TTC549 (cell line): ENCODE measurements around the gene GMPR.
"Not testable (repeated sequence)": the region's sequence is repeated elsewhere in the genome, so short reads cannot be mapped to it uniquely, and the experiment has no call there.

Experiments
- FAIRE-seq: peaks from 2 replicates; lab custom pipeline; 2012; peaks lifted over from hg19 to GRCh38; lab: Jason Lieb, UNC

The GMPR gene

GRCh38 chr6:16225062-16225731 is 13.2 kb upstream of the GMPR start:
- FAIRE-seq = not testable (repeated sequence)

- FAIRE-seq = not testable (repeated sequence)
Observed at GRCh38 chr6:16226117-16227047, 12.0 kb upstream of the GMPR start.

- FAIRE-seq = no peak
Observed at GRCh38 chr6:16227048-16227562, 11.3 kb upstream of the GMPR start.

- FAIRE-seq = no peak
Observed at GRCh38 chr6:16227605-16228004, 10.8 kb upstream of the GMPR start.

GRCh38 chr6:16228043-16228442 is 10.3 kb upstream of the GMPR start:
- FAIRE-seq = no peak

GRCh38 chr6:16228709-16229665 is 9.4 kb upstream of the GMPR start:
- FAIRE-seq = no peak

GRCh38 chr6:16229700-16230099 is 8.7 kb upstream of the GMPR start:
- no peak for FAIRE-seq

- FAIRE-seq = no peak
Observed at GRCh38 chr6:16230953-16231352, 7.4 kb upstream of the GMPR start.

GRCh38 chr6:16232086-16232485 is 6.3 kb upstream of the GMPR start:
- FAIRE-seq = no peak

- no peak for FAIRE-seq
Observed at GRCh38 chr6:16236009-16236501, 2.3 kb upstream of the GMPR start.

- no peak for FAIRE-seq
Observed at GRCh38 chr6:16236631-16237199, 1.7 kb upstream of the GMPR start.

GRCh38 chr6:16237242-16237641 is 1.1 kb upstream of the GMPR start:
- FAIRE-seq = no peak

GRCh38 chr6:16238963-16239797 is 793 bp downstream of the GMPR start:
- FAIRE-seq = no peak

GRCh38 chr6:16239798-16240123 is 1.4 kb downstream of the GMPR start:
- FAIRE-seq = no peak

- FAIRE-seq = no peak
Observed at GRCh38 chr6:16240589-16241320, 2.4 kb downstream of the GMPR start.

GRCh38 chr6:16241321-16241689 is 2.9 kb downstream of the GMPR start:
- no peak for FAIRE-seq

- FAIRE-seq = no peak
Observed at GRCh38 chr6:16243055-16243454, 4.7 kb downstream of the GMPR start.

- FAIRE-seq = no peak
Observed at GRCh38 chr6:16243664-16244063, 5.3 kb downstream of the GMPR start.

GRCh38 chr6:16244446-16244845 is 6.1 kb downstream of the GMPR start:
- no peak for FAIRE-seq

- FAIRE-seq = no peak
Observed at GRCh38 chr6:16244869-16245451, 6.6 kb downstream of the GMPR start.
